Stimulated activated CD4-positive, alpha-beta T cell treated with anti-CD3 and anti-CD28 coated beads, Interleukin-4, amount 100 ng/mL, for 4 hours (primary cell): ENCODE measurements around the gene LRP10.
"Not testable (repeated sequence)": the region's sequence is repeated elsewhere in the genome, so short reads cannot be mapped to it uniquely, and the experiment has no call there.

Experiments used
- DNase-seq, 2 experiments: peaks; one replicate each; pipeline ENCODE4 v3.0.0-alpha.2; 2020

Gene LRP10

GRCh38 chr14:22888662-22889061 is 17.1 kb downstream of the LRP10 start:
- DNase-seq: no peak

GRCh38 chr14:22890416-22890815 is 18.9 kb downstream of the LRP10 start:
- DNase-seq: no peak

GRCh38 chr14:22892488-22892887 is 20.9 kb downstream of the LRP10 start:
- no peak for DNase-seq

GRCh38 chr14:22893706-22894105 is 22.2 kb downstream of the LRP10 start:
- no peak for DNase-seq

- DNase-seq: no peak
Observed at GRCh38 chr14:22895402-22895801, 23.9 kb downstream of the LRP10 start.

GRCh38 chr14:22896356-22896755 is 24.8 kb downstream of the LRP10 start:
- no peak for DNase-seq

GRCh38 chr14:22896760-22897159 is 25.2 kb downstream of the LRP10 start:
- DNase-seq: no peak

GRCh38 chr14:22897357-22897756 is 25.8 kb downstream of the LRP10 start:
- no peak for DNase-seq

GRCh38 chr14:22898302-22899090 is 27.0 kb downstream of the LRP10 start:
- peak in 1 of 2 experiments; percentile 22 for DNase-seq

- peak in 1 of 2 experiments; percentile 27 for DNase-seq
Observed at GRCh38 chr14:22900081-22900799, 28.7 kb downstream of the LRP10 start.

- DNase-seq: no peak
Observed at GRCh38 chr14:22901799-22902198, 30.3 kb downstream of the LRP10 start.

GRCh38 chr14:22903742-22904087 is 32.2 kb downstream of the LRP10 start:
- DNase-seq: no peak

- DNase-seq: no peak
Observed at GRCh38 chr14:22905627-22906026, 34.1 kb downstream of the LRP10 start.

- no peak for DNase-seq
Observed at GRCh38 chr14:22906073-22906472, 34.5 kb downstream of the LRP10 start.

- no peak for DNase-seq
Observed at GRCh38 chr14:22907429-22907828, 35.9 kb downstream of the LRP10 start.

- no peak for DNase-seq
Observed at GRCh38 chr14:22908601-22909000, 37.1 kb downstream of the LRP10 start.

GRCh38 chr14:22910916-22911315 is 39.4 kb downstream of the LRP10 start:
- no peak for DNase-seq

GRCh38 chr14:22914836-22915235 is 43.3 kb downstream of the LRP10 start:
- not testable (repeated sequence) for DNase-seq

- DNase-seq: no peak
Observed at GRCh38 chr14:22915886-22916521, 44.5 kb downstream of the LRP10 start.

GRCh38 chr14:22918804-22919600 is 47.5 kb downstream of the LRP10 start, which contains the start of gene RBM23:
Gene RBM23, minus strand, starts transcription at chr14:22919149.
- peak; percentile 99 to 100 for DNase-seq

GRCh38 chr14:22919601-22919921 is 48.0 kb downstream of the LRP10 start:
- DNase-seq: no peak

GRCh38 chr14:22920697-22921096 is 49.2 kb downstream of the LRP10 start:
- DNase-seq: no peak

- DNase-seq: no peak
Observed at GRCh38 chr14:22922294-22922693, 50.8 kb downstream of the LRP10 start.
